Measurements from ENCODE around the gene SLC66A1.
"Not testable (repeated sequence)": the region's sequence is repeated elsewhere in the genome, so short reads cannot be mapped to it uniquely, and the experiment has no call there.

SLC66A1 gene

DNA sequence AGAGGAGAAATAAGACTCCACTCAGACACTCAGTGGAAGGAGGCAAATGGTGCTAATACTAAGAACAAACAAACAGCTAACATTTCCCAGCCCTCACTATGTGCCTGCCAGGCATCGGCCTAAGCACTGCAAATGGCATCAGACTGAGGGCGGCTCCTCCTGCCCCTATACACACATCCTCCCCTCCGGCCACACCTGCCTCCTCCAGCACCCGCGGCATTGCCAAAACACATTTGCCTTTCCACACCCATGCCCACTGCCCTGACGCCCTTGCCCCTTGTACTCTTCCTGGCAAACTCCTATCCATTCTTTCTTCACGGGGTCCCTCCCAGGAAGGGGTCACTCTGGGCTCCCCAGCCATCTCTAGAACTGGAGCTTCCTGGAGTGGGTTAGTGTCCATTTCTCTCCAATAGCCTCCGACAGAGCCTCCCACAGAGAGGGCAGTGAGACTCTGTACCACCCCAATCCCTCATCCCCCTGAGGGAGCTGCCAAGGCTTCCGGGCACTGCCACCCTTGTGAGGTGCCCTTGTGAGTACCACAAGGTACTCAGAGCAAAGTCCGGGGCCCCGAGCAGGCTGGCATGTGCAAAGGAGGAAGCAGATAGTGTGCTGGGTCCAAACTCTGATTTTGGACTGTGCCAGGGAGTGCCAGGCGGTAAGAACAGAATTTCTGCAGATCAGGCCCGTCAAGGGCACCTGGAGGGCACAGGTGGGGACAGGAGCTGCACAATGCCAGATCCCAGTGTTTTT is 24.5 kb upstream of the SLC66A1 start:
- H3K9me3 Mint-ChIP-seq = peaks cover 7% of the 10 kb centered on the region
- peak overlapping the region; percentile 35 for H3K27ac Mint-ChIP-seq
- peaks cover 2% of the 10 kb centered on the region for H3K4me1 Mint-ChIP-seq (ENCODE audit: low read depth)
- H3K36me3 Mint-ChIP-seq (ENCODE audit: low read depth) = peaks cover 6% of the 10 kb centered on the region
- H3K27me3 Mint-ChIP-seq (ENCODE audit: low read depth) = peaks cover 3% of the 10 kb centered on the region
- H3K4me3 Mint-ChIP-seq = peak overlapping the region; percentile 54
- DNase-seq (ENCODE audit: low spot score) = no peak

DNA sequence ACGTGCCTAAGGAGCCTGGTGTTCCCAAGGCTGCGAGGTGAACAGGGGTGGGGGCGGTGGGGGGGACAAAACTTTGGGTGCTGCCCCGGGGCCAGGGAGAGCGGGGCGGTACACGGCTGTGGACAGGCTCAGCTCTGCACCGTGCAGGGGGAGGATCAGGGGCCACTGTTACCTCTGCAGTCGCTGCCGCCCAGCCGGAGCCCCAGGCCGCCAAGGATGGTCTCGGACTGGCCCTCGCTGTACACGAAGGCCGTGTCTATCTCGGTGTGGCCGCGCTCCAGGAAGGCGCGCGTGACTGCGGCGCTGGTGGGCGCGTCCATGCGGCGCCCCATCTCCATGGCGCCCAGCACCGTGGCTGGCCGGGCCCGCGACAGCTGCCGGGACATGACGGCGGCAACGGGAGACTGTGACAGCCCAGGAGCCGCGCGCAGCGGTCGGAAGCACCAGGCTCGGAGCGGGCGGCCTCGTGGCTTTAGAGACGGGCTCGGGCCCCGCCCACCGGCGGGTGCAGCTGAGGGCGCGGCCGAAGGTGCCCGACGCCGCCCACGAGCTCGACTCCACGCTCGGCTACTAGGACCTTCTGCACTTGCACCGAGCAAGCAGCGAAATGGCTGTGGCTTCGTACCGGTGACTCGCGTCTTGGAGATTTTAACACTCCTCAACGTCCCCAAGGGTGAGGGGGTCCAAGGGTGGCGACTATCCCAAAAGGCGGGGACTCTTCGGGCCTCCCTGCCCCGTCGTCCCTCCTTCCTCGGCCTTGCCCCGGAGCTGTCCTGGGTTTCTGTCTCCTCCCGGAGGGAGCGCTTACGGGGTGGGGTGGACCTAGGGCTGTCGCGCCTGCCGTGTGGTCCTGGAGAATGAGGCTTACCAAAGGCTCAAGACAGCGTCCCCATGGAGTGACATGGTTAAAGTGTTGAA is 23.5 kb upstream of the SLC66A1 start, which contains the start of gene AKR7A3:
Gene AKR7A3, minus strand, starts transcription at position 447 of the 918 bp plus-strand sequence. Its CDS starts 61 bp downstream, at position 386.
- peak within 1 kb of the TSS; percentile 35 for H3K27ac Mint-ChIP-seq
- H3K36me3 Mint-ChIP-seq (ENCODE audit: low read depth) = peaks cover 12% of the 10 kb centered on the region
- H3K4me1 Mint-ChIP-seq (ENCODE audit: low read depth); H3K27me3 Mint-ChIP-seq (ENCODE audit: low read depth): not testable (repeated sequence)
- H3K4me3 Mint-ChIP-seq = peak within 1 kb of the TSS; percentile 54
- DNase-seq (ENCODE audit: low spot score) = peak; percentile 55
- H3K9me3 Mint-ChIP-seq = peaks cover 16% of the 10 kb centered on the region

DNA sequence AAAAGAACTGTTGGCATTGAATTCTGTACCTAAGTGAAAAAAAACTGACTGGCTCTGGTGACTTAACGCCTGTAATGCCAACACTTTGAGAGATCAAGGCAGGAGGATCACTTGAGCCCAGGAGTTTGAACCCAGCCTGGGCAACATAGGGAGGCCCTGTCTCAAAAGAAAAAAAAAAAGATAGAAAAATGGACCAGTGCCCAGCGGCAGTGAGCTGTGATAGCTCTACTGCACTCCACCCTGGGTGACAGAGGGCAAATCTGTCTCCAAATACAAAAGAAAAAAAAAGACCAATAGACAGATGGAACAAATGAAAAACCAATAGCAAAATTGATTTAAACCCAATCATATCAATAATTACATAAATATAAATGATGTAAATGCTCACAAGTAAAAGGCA is 22.9 kb upstream of the SLC66A1 start:
- no peak overlapping the region for H3K27ac Mint-ChIP-seq
- H3K4me3 Mint-ChIP-seq = peak overlapping the region; percentile 48
- peaks cover 13% of the 10 kb centered on the region for H3K36me3 Mint-ChIP-seq (ENCODE audit: low read depth)
- no peak for DNase-seq (ENCODE audit: low spot score)
- peaks cover 3% of the 10 kb centered on the region for H3K27me3 Mint-ChIP-seq (ENCODE audit: low read depth)
- peaks cover 2% of the 10 kb centered on the region for H3K4me1 Mint-ChIP-seq (ENCODE audit: low read depth)
- peaks cover 21% of the 10 kb centered on the region for H3K9me3 Mint-ChIP-seq

DNA sequence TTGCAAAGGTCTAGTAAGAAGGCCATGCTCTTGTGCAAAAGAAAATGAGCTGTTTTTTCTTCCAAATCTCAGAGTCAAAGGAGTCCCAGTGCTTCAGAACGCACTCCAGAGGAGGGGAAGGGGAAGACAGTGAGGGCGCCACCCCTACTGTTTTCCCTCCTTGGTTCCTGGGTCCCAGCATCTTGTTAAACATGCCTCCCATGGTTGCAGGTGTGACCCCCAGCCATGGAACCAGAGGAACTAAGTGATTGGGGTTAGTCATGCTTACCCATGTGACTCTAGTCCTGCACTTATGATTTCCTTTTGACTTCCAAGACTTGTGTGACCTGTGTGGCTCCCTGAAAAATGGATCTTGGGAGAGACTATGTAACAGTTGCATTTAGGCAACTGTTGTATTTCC is 17.5 kb upstream of the SLC66A1 start:
- Mint-ChIP-seq H3K4me1 (ENCODE audit: low read depth) (no peaks in the 10 kb centered on the region), H3K27me3 (ENCODE audit: low read depth) (no peaks in the 10 kb centered on the region), H3K36me3 (ENCODE audit: low read depth) (peaks cover 26% of the 10 kb centered on the region), H3K27ac (no peak overlapping the region), H3K9me3 (peaks cover 46% of the 10 kb centered on the region), H3K4me3 (no peak overlapping the region)
- DNase-seq (ENCODE audit: low spot score) = no peak

DNA sequence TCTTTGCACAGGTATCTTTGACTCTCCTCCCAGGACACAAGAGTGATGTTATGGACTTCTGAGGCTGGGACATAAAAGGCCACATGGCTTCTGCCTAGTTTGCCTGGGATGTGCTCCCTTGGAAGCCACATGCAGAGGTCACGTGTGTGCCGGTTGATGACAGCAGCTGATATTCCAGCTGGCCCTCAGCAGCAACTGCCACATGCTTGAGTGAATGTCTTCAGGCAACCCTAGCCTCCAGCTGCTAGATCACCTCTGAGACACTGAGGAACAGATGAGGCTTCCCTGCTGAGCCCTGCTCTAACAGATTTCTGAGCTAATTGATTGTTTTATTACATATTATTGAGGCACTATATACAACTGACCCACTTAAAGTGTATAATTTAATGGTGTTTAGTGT is 11.9 kb upstream of the SLC66A1 start:
- Mint-ChIP-seq H3K4me3 (no peak overlapping the region), H3K9me3 (peaks cover 15% of the 10 kb centered on the region), H3K27me3 (ENCODE audit: low read depth) (no peaks in the 10 kb centered on the region), H3K4me1 (ENCODE audit: low read depth) (no peaks in the 10 kb centered on the region), H3K27ac (no peak overlapping the region), H3K36me3 (ENCODE audit: low read depth) (peaks cover 23% of the 10 kb centered on the region)
- DNase-seq (ENCODE audit: low spot score) = no peak

DNA sequence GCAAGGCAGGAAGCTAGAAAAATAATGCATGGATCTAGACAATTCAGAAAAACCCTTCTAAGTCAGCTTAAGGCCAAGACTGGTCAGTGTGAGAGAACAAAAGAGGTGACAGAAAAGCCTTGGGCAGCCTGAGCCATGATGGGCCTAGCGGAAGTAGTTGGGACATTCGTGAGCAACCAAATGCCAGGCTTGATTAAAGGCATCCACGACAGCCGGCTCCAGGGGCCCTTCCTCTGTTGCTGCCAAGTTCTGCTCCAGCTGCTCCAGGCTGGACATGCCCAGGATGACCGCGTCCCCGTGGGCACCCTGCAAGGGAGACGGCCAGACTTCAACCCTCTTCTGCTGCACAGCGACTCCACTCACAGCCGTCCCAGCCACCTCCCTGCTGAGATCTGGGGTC is 8.0 kb upstream of the SLC66A1 start:
- not testable (repeated sequence) for DNase-seq (ENCODE audit: low spot score); H3K9me3 Mint-ChIP-seq; H3K4me1 Mint-ChIP-seq (ENCODE audit: low read depth); H3K27ac Mint-ChIP-seq; H3K27me3 Mint-ChIP-seq (ENCODE audit: low read depth); H3K4me3 Mint-ChIP-seq
- H3K36me3 Mint-ChIP-seq (ENCODE audit: low read depth) = peaks cover 32% of the 10 kb centered on the region

DNA sequence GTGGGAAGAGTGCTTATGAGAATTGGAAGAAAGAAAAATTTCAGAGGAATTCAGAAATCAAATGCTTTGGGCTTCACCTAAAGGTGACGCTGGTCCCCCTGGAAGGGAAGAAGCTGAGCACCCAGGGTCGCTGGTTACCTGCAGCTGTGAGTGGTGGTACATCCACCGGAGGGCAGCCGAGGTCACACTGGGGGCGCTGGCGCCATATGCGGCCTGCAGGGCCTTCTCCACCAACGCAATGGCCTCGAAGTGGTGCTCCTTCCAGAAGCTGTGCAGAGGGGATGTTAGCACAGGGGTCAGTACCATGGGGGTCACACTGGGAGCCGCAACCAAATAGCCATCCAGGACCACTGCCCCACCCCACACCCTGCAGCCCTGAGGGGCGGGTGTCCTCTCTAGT is 6.2 kb upstream of the SLC66A1 start:
- H3K4me3 Mint-ChIP-seq = no peak overlapping the region
- peaks cover 32% of the 10 kb centered on the region for H3K36me3 Mint-ChIP-seq (ENCODE audit: low read depth)
- H3K4me1 Mint-ChIP-seq (ENCODE audit: low read depth) = peaks cover 5% of the 10 kb centered on the region
- DNase-seq (ENCODE audit: low spot score) = no peak
- no peaks in the 10 kb centered on the region for H3K27me3 Mint-ChIP-seq (ENCODE audit: low read depth)
- no peak overlapping the region for H3K27ac Mint-ChIP-seq
- no peaks in the 10 kb centered on the region for H3K9me3 Mint-ChIP-seq

DNA sequence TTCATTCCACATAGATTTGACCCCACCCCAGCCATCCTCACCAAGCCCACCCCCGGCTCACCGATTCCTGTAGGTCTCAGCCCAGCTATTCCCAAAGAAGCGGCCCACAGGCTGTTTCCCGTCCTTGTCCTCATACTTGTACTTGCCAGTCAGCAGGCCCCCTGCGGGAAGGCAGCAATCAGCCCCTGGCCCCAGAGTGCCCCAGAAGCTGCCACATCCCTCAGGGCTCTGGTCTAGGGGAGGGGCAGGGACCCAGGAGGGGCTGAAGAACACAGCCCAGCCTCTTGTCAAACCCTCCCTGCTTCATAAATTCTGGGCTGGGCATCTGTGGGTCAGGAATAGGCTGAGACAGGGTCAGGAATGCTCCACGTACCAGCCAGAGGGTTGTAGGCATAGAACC is 5.2 kb upstream of the SLC66A1 start:
- Mint-ChIP-seq H3K27ac (no peak overlapping the region), H3K4me1 (ENCODE audit: low read depth) (peaks cover 10% of the 10 kb centered on the region), H3K9me3 (no peaks in the 10 kb centered on the region), H3K27me3 (ENCODE audit: low read depth) (no peaks in the 10 kb centered on the region), H3K36me3 (ENCODE audit: low read depth) (peaks cover 32% of the 10 kb centered on the region), H3K4me3 (no peak overlapping the region)
- no peak for DNase-seq (ENCODE audit: low spot score)

DNA sequence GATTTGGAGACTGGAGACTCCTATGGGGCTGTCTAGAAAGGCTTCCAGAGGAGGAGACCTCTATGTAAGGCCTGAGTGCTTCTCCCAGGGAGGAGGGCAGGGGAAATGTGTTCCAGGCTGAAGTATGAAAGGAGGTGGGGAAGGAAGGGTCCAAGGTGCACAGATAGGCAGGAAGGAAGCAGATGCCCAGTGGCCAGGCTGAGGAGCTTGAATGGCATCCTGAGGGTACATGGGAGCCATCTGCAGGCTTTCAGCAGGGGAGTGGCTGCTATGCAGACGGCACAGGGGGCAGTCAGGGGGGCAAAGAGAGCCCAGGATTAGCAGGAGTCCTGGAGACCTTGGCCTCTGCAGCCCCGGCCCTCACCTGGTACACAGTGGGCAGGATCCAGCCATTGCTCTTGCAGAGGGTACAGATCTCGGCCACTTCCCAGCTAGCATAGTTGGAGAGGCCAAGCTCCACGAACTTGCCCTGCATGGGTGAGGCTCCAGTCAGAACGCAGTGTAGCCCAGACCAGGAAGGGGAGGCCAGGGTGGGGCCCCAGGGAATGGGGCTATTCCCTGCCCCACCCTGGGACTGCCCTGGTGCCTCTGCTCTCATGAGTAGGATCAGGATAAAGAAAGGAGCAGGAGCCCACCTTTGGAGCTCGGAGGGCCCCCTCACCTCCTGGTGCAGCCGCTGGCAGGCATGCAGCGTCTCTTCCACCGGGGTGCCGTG is 4.2 kb upstream of the SLC66A1 start:
- no peaks in the 10 kb centered on the region for H3K9me3 Mint-ChIP-seq
- H3K27ac Mint-ChIP-seq = no peak overlapping the region
- H3K4me1 Mint-ChIP-seq (ENCODE audit: low read depth) = peaks cover 13% of the 10 kb centered on the region
- H3K4me3 Mint-ChIP-seq = no peak overlapping the region
- H3K36me3 Mint-ChIP-seq (ENCODE audit: low read depth) = peaks cover 32% of the 10 kb centered on the region
- DNase-seq (ENCODE audit: low spot score) = no peak
- H3K27me3 Mint-ChIP-seq (ENCODE audit: low read depth) = no peaks in the 10 kb centered on the region

DNA sequence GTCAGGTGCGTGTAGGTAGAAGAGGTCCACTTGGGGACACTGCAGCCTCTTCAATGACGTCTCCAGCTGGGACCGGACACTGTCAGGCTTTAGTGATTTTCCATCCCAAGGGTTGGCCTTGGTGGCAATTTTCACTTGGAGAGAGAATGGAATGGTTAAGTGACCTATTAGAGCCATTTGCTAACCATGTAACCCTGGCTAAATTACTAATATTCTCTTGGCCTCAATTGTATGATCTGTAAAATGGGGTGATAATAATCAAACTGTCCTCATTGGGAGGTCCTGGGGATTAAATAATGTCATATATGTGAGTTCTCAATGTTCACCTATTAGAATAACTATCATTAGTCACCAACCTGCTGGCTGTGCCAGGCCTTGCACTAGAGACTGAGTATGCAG is 3.6 kb upstream of the SLC66A1 start:
- Mint-ChIP-seq H3K4me1 (ENCODE audit: low read depth) (peaks cover 19% of the 10 kb centered on the region), H3K9me3 (no peaks in the 10 kb centered on the region), H3K27ac (no peak overlapping the region), H3K27me3 (ENCODE audit: low read depth) (no peaks in the 10 kb centered on the region), H3K4me3 (no peak overlapping the region), H3K36me3 (ENCODE audit: low read depth) (peaks cover 28% of the 10 kb centered on the region)
- no peak for DNase-seq (ENCODE audit: low spot score)

DNA sequence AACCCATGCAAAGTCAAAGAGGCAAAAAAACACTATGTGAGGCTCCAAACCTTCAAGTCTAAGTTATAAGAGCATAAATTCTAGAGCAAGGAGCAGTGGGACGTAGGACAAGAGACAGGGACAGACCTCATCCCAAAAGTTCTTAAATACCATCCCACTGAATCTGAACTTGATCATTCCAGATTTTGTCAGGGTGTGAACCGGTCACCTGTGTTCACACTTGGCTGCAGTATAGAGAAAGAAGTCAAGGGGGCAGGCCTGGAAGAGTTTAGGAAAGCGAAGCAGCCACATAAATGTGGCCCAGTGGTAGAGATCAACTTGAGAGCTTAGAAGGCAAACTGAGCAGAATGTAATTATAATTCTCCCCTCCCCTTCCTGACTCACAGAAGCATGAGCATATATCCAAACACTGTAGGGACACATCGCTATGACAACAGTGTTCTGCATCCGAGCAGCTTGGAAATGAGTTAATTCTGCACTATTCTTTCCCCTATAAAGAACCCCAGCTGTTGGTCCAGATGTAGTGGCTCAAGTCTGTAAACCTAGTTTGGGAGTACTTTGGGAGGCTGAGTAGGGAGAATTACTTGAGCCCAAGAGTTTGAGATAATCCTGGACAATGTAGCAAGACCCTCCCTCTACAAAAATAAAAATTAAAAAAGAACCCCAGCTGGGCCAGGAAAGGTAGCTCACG is 2.9 kb upstream of the SLC66A1 start:
- no peak overlapping the region for H3K4me3 Mint-ChIP-seq
- H3K4me1 Mint-ChIP-seq (ENCODE audit: low read depth) = peaks cover 23% of the 10 kb centered on the region
- no peak overlapping the region for H3K27ac Mint-ChIP-seq
- H3K9me3 Mint-ChIP-seq = no peaks in the 10 kb centered on the region
- no peaks in the 10 kb centered on the region for H3K27me3 Mint-ChIP-seq (ENCODE audit: low read depth)
- peaks cover 23% of the 10 kb centered on the region for H3K36me3 Mint-ChIP-seq (ENCODE audit: low read depth)
- no peak for DNase-seq (ENCODE audit: low spot score)

DNA sequence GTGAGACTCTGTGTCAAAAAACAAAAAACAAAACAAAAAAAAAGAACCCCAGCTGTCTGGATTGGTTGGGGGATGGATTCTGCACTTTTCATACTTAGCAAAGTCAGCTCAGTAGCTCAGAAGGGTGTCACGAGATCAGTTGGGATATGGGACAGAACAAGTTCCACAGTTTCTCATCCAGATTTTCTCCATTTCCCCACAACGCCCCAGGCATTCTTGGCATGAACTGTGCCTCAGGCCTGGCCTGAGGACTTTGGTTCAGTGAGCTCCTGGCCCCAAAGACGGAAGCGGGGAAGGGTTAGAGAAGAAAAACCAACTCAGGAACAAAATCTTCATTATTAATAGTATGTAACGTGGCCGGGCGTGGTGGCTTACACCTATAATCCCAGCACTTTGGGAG is 2.1 kb upstream of the SLC66A1 start:
- peak overlapping the region; percentile 93 for H3K4me3 Mint-ChIP-seq
- H3K9me3 Mint-ChIP-seq = no peaks in the 10 kb centered on the region
- peaks cover 16% of the 10 kb centered on the region for H3K36me3 Mint-ChIP-seq (ENCODE audit: low read depth)
- H3K4me1 Mint-ChIP-seq (ENCODE audit: low read depth) = peaks cover 23% of the 10 kb centered on the region
- no peak for DNase-seq (ENCODE audit: low spot score)
- no peak overlapping the region for H3K27ac Mint-ChIP-seq
- H3K27me3 Mint-ChIP-seq (ENCODE audit: low read depth) = no peaks in the 10 kb centered on the region

DNA sequence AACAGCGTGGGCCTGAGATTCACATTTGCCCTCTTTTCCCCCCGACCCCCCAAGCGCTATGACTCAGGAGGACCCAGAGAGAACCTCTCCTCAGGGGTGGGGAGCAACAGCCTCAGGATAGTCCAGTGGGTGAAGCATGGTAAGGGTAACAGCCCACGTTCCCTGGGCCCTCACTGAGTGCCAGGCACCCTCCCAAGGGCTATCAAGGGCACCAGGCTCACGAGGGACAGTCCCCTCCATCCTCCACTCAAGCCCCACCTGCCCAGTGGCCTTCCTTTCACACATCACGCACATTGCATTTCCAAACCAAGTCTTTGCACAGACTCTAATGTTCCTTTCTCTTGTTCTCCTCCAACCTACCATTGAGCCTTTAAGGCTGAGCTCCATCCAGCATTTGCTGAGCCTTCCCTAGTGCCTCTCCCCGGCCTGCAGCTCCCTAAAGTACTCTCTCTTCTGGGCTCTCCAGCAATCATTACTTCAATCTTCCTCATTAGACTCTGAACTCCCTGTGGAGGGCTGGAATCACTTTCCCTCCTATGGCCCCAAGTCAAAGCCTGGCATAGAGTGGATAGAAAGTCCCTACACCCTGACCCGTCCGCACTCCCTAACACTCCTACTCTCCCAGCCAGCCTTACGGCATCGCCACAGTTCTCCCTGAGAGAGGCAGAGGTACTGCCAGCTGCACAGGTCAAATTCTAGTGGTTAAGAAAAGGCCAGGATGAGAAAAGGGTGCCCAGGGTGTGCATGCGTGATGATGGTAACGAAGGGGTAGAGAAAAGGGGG is 1.2 kb upstream of the SLC66A1 start:
- Mint-ChIP-seq H3K27me3 (ENCODE audit: low read depth) (no peaks in the 10 kb centered on the region), H3K36me3 (ENCODE audit: low read depth) (peaks cover 16% of the 10 kb centered on the region), H3K9me3 (no peaks in the 10 kb centered on the region), H3K4me1 (ENCODE audit: low read depth) (peaks cover 30% of the 10 kb centered on the region), H3K4me3 (peak overlapping the region; percentile 93), H3K27ac (peak overlapping the region; percentile 91)
- no peak for DNase-seq (ENCODE audit: low spot score)

Measured in T-helper 2 cell treated with Interferon-gamma antibody and Interleukin-4, amounts not matched to agents 5 μg/mL and 100 μg/mL, for 36 hours (primary cell).